HG03135 (cell line): ENCODE results near the gene MRFAP1.
A peak's percentile ranks its signal among the peaks of the same experiment; 100 is the strongest.
"Not testable (repeated sequence)": the region's sequence is repeated elsewhere in the genome, so short reads cannot be mapped to it uniquely, and the experiment has no call there.

ENCODE experiments used
- ATAC-seq: cut with Tn5 transposase; IDR thresholded peaks from one replicate; pipeline ENCODE4 v1.9.1; 2021; ENCODE audit warnings: mild to moderate bottlenecking, moderate library complexity; ENCODE audit not compliant: unreplicated experiment

The MRFAP1 gene

GRCh38 chr4:6633091-6633906 lies 7.2 kb upstream of the MRFAP1 start:
- ATAC-seq: no peak

- ATAC-seq: no peak
These were observed 5.7 kb upstream of the MRFAP1 start for GRCh38 chr4:6634746-6635145.

- no peak for ATAC-seq
These were observed 1.3 kb upstream of the MRFAP1 start for GRCh38 chr4:6639137-6639680.

- peak; percentile 31 for ATAC-seq
These were observed 882 bp downstream of the MRFAP1 start for GRCh38 chr4:6641164-6641970.

GRCh38 chr4:6641971-6642320 lies 1.5 kb downstream of the MRFAP1 start:
- ATAC-seq: no peak

GRCh38 chr4:6643141-6643847 lies 2.8 kb downstream of the MRFAP1 start:
- no peak for ATAC-seq

GRCh38 chr4:6644792-6645530 lies 4.5 kb downstream of the MRFAP1 start:
- no peak for ATAC-seq

GRCh38 chr4:6647169-6647568 lies 6.7 kb downstream of the MRFAP1 start:
- no peak for ATAC-seq

GRCh38 chr4:6647582-6648230 lies 7.2 kb downstream of the MRFAP1 start:
- no peak for ATAC-seq

- no peak for ATAC-seq
These were observed 8.7 kb downstream of the MRFAP1 start for GRCh38 chr4:6649216-6649615.

- not testable (repeated sequence) for ATAC-seq
These were observed 13.7 kb downstream of the MRFAP1 start for GRCh38 chr4:6654211-6654610.

GRCh38 chr4:6655291-6655690 lies 14.8 kb downstream of the MRFAP1 start:
- ATAC-seq: not testable (repeated sequence)

- no peak for ATAC-seq
These were observed 15.4 kb downstream of the MRFAP1 start for GRCh38 chr4:6655924-6656323.

- no peak for ATAC-seq
These were observed 17.0 kb downstream of the MRFAP1 start for GRCh38 chr4:6657242-6658208.

GRCh38 chr4:6658209-6658595 lies 17.7 kb downstream of the MRFAP1 start:
- ATAC-seq: no peak

- no peak for ATAC-seq
These were observed 18.2 kb downstream of the MRFAP1 start for GRCh38 chr4:6658597-6659075.

GRCh38 chr4:6659897-6660296 lies 19.4 kb downstream of the MRFAP1 start:
- ATAC-seq: no peak

- no peak for ATAC-seq
These were observed 19.9 kb downstream of the MRFAP1 start for GRCh38 chr4:6660430-6660829.

GRCh38 chr4:6662591-6662990 lies 22.1 kb downstream of the MRFAP1 start:
- no peak for ATAC-seq
